ENCODE measurements around the gene COL4A2.

Gene COL4A2

DNA sequence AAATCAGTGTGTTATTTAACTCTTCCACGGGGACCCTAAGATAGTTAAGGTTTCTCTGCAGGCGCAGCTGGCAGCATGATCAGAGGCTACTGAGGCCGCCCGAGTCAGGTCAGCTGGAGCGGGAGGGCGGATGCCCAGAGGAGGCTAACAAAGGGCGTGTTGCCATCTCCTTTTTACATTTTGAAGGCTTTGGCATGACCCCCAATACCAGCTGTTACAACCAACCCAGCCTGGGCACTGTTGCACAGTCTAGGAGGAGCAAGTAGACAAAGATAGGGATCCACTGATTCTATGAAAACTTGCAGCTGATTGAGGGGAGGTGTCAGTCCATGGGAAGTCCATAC, 15.7 kb downstream of the COL4A2 start:
- TF ChIP-seq, protein P1, sequence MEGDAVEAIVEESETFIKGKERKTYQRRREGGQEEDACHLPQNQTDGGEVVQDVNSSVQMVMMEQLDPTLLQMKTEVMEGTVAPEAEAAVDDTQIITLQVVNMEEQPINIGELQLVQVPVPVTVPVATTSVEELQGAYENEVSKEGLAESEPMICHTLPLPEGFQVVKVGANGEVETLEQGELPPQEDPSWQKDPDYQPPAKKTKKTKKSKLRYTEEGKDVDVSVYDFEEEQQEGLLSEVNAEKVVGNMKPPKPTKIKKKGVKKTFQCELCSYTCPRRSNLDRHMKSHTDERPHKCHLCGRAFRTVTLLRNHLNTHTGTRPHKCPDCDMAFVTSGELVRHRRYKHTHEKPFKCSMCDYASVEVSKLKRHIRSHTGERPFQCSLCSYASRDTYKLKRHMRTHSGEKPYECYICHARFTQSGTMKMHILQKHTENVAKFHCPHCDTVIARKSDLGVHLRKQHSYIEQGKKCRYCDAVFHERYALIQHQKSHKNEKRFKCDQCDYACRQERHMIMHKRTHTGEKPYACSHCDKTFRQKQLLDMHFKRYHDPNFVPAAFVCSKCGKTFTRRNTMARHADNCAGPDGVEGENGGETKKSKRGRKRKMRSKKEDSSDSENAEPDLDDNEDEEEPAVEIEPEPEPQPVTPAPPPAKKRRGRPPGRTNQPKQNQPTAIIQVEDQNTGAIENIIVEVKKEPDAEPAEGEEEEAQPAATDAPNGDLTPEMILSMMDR (IDR thresholded peaks at IDR 0.05; ENCODE audit: low read depth, low read length, missing control alignments): no peak
- no peak for DNase-seq (ENCODE audit: low read depth)
- H3K4me3 ChIP-seq (ENCODE audit: low read depth, low read length): no peak overlapping the region

DNA sequence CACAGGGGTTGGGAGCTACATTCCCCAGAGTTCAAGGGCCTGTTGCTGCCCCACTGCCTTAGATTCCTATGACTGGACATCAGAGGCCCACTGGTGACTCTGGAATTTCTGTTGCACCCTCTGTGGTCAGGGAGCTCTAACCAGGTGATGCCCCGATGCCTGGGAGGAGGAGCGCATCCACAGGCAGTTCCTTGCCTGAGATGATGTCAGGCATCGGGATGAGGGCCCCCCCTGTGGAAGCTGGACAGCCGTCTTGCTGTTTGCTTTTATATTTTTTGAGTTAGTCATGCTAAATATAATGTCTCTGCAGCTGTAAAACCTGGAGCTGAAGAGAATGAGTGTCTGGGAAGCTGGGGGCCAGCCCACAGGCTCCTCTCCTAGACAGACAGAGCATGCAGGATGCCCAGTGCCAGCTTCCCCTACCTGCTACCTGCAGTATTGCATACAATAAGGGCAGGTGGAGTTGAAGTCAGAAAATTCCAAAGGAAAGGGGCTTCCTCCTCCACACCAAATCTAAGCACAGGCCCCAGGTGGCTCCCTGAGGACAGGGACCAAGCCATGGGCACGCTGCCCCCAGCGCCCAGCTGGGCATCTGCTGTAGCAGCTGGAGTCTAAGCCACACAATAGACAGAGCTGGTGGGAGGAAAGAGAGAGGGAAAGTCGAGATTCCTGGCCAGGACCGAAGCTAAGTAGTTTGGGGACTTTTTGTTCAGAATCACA, 16.2 kb downstream of the COL4A2 start:
- TF ChIP-seq, protein P1 (IDR thresholded peaks at IDR 0.05; ENCODE audit: low read depth, low read length, missing control alignments): no peak
- no peak for DNase-seq (ENCODE audit: low read depth)
- no peak overlapping the region for H3K4me3 ChIP-seq (ENCODE audit: low read depth, low read length)

DNA sequence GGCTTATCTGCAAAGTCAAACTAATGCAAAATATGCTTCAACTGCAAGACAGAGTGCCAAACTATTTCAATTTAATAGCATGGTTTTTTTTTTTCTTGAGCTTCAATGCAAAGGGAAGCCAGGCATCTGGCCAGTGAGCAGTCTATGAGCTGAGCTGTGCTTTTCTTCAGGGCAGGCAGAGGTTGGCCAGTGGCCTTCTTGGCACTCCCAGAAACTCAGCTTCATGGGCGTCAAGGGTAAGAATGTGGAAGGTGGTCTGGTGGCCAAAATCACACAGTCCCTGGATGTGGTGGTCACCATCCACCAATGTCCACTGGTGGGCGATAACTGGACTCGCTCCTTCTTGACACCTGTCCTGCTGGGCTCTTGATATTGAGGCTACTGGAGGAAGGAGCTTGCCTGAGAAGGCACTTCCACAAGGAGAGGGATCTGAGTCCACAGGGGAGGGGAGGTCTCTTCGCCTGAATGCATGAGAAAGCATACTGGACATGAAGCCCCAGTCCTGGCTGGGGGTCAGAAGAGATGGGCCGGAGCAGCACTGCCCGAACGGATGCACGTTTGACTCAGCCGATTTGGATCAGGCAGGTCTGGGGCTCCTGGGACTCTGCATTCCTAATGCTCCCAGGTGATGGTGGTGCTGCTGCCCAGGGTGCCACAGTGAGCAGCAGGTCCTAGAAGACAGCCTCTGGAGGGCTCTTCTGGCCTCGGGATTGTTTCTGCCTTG, 17.1 kb downstream of the COL4A2 start:
- TF ChIP-seq, protein P1 (IDR thresholded peaks at IDR 0.05; ENCODE audit: low read depth, low read length, missing control alignments): no peak
- H3K4me3 ChIP-seq (ENCODE audit: low read depth, low read length): no peak overlapping the region
- DNase-seq (ENCODE audit: low read depth): no peak

DNA sequence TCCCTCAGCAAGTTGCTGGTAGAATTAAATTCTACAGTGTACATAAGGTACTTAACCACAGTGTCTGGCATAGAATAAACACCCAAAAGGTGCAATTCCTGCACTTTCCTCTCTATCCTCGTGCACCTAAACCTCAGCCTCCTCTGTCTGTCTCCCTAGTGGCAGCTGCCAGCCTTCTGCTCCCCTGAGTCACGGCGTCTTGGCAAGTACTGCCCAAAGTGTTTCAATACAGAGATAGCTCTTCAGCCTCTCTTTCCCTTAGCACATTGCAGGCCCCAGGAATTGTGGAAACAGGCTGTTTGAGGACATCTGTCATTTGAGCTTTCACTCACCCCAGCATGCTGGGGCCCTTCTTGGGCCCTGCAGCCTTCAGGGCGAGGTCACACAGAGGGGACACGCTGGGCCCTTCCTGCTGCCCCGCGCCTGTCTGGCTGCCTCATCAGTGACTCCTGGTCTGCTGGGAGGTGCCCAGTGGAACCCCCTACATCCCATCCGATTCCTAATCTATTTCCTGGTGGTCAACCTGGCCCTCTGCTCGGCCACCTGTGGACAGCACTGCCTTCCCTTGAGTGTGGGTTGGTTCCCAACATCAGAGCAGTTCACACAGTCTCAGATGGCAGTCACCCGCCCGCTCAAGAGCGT, 19.3 kb downstream of the COL4A2 start:
- DNase-seq (ENCODE audit: low read depth): no peak
- no peak overlapping the region for H3K4me3 ChIP-seq (ENCODE audit: low read depth, low read length)
- TF ChIP-seq, protein P1 (IDR thresholded peaks at IDR 0.05; ENCODE audit: low read depth, low read length, missing control alignments): no peak

DNA sequence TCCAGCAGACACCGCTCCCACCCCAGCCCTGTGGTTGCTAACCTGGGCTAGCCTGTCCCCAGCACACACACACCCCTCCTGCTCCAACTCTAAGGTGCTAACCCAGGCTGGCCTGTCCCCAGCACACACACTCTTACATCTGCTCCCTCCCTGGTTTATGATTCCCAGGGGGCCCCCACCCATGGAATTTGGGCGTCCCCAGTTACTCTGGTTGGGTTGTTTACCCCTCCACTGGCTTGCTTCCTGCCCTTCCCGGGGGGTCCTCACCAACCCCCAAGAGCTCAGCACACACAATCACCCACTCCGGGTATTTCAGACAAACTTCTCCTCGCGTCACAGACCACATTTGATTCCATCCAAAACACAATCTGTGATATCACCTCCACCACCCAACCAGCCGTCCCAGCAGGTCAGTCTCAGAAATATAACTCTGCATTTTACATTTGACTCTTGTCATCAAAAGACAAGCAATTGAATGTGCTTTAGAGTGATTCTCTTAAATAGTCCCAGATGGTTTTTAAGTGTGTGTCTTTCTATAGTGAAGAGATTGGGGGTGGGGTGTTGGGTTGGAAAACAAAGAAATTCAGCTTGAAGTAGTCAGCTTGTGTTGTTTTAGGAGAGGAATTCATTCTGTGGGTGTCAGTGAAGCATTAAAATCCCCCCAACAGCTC, 20.1 kb downstream of the COL4A2 start:
- TF ChIP-seq, protein P1 (IDR thresholded peaks at IDR 0.05; ENCODE audit: low read depth, low read length, missing control alignments): no peak
- no peak for DNase-seq (ENCODE audit: low read depth)
- no peak overlapping the region for H3K4me3 ChIP-seq (ENCODE audit: low read depth, low read length)

DNA sequence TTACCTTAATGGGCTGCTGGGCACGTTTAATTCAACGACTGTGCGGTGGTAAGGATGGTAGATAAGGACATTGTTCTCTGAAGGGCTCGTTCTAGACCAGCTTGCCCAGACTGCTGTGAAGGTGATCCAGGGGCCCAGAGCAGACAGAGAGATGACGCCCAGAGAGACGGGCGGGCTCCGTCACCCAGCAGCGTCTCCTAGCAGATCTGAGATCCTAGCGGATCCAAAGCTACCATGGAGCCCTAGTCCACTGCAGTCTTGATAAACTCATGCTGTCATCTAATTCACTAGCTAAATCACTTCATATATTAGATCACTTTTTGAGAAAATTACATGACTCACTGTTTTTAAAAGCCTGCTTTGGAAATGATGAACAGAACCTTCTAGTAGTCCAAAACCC, 21.5 kb downstream of the COL4A2 start:
- TF ChIP-seq, protein P1 (IDR thresholded peaks at IDR 0.05; ENCODE audit: low read depth, low read length, missing control alignments): no peak

More for the DNA sequence above, 21.5 kb downstream of the COL4A2 start:
- no peak overlapping the region for H3K4me3 ChIP-seq (ENCODE audit: low read depth, low read length)
- no peak for DNase-seq (ENCODE audit: low read depth)
